Activated T-cell treated with anti-CD3 and anti-CD28 coated beads, Interleukin-2, amount 50 U/mL, for 4 hours (primary cell): ENCODE measurements around the gene IGF2BP1. TPM values are rescaled to one million over a fixed set of nuclear protein-coding genes. Genes with fewer than 3 reads are reported as not detected.
"Not testable (repeated sequence)": the region's sequence is repeated elsewhere in the genome, so short reads cannot be mapped to it uniquely, and the experiment has no call there.

Source experiments
- ATAC-seq, 2 donors: fragments of 200-7000 bp; cut with Tn5 transposase; one replicate each; pipeline ENCODE4 v1.10.0; 2021
- DNase-seq: peaks from one replicate; pipeline ENCODE4 v3.0.0-alpha.2; 2020
- H3K27me3 Mint-ChIP-seq: one replicate; pipeline ENCODE4 v1.8.0; 2021; ENCODE audit warnings: low read depth, mixed read lengths
- H3K36me3 Mint-ChIP-seq: one replicate; pipeline ENCODE4 v1.8.0; 2022; ENCODE audit warnings: mixed read lengths; ENCODE audit not compliant: insufficient read depth
- H3K4me1 Mint-ChIP-seq: one replicate; pipeline ENCODE4 v1.8.0; 2021; ENCODE audit warnings: low read depth, mixed read lengths
- H3K4me3 Mint-ChIP-seq: one replicate; pipeline ENCODE4 v1.8.0; 2021; ENCODE audit warnings: mild to moderate bottlenecking, moderate library complexity, mixed read lengths
- H3K9me3 Mint-ChIP-seq: one replicate; pipeline ENCODE4 v1.8.0; 2021; ENCODE audit warnings: mixed read lengths
- total RNA-seq, 3 donors: library from RNA; stranded (reverse); gene quantifications; one replicate each; pipeline ENCODE4 v1.2.1, GENCODE V29; 2021

Gene IGF2BP1
- total RNA-seq, 3 donors from 2014 or later: 0.32 to 0.76 (median 0.35) TPM

DNA sequence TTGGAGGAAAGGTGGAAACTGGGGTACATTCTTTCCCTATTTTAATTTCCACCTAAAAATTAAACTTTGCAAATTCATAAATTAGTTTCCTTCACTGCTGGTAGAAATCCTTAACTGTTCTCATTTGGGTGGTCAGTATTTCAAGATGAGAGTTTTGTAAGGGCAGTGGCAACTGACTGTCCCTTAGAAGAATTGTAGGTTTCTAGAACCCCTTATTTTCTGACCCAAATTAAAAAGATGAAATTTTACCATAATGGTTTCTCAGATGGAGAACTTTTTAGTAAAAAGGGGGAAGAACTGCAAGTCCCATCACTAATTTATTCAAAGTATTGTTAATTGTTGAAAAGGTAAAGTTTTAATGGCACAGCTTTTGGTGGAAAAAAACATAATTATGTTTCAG lies 5.6 kb downstream of the IGF2BP1 start:
- peaks cover 3% of the 10 kb centered on the region for H3K9me3 Mint-ChIP-seq
- DNase-seq (no peak), ATAC-seq (no peak)
- H3K36me3 Mint-ChIP-seq: no peaks in the 10 kb centered on the region
- H3K27me3 Mint-ChIP-seq: peaks cover 89% of the 10 kb centered on the region
- no peak overlapping the region for H3K4me3 Mint-ChIP-seq
- peaks cover 12% of the 10 kb centered on the region for H3K4me1 Mint-ChIP-seq

DNA sequence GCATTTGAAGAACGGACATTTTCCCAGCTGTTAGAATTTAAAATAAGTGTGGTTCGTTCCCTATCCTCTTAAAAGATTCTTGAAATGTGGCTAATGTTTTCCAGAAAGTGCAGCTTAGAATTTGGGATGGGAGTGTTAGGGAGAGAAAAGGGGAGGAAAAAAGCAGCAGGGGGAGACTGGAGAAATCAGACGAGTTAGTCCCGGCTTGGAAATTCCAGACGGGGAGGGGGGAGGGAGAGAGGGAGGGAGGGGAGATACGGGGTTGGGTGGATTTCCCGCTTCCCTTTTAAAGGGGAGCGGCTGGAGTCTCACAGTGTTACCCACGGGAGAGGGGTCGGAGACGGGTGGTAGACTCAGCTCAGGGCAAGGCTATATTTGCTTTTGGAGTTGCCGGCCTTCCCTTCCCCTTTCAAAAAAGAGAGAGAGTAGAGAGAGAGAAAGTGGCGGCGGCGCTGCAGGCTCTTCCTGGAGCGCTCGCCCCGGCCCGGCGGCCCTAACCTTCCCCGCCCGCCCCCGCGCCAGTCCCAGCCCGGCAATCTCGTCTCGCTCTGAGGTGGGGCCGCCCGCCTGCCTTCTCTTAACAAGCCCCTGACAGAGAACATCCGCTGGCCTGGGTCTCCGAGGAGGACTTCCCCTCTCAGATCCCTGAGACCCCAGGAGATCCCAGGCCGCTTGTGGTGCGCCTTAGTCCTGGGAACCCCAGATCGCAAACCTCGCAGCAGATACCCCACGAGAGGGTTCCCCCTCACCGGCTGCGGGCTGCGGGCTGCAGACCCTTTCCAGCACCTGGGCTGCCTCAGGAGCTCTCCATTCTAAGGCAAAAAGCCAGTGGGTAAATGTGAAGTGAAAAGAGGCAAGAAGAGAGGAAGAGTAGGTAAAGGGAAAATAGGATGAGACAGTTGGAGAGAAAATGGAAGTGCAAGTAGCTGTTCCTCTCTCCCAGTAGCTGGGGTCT lies 6.6 kb downstream of the IGF2BP1 start:
- Mint-ChIP-seq H3K4me3 (no peak overlapping the region), H3K36me3 (no peaks in the 10 kb centered on the region), H3K4me1 (peaks cover 5% of the 10 kb centered on the region), H3K27me3 (peaks cover 85% of the 10 kb centered on the region), H3K9me3 (peaks cover 3% of the 10 kb centered on the region)
- ATAC-seq (no peak), DNase-seq (no peak)

GRCh38 chr17:49005140-49005539 lies 8.0 kb downstream of the IGF2BP1 start:
- H3K27me3 Mint-ChIP-seq: peaks cover 79% of the 10 kb centered on the region
- DNase-seq: no peak
- peaks cover 2% of the 10 kb centered on the region for H3K9me3 Mint-ChIP-seq
- peaks cover 5% of the 10 kb centered on the region for H3K4me1 Mint-ChIP-seq
- no peaks in the 10 kb centered on the region for H3K36me3 Mint-ChIP-seq
- no peak for ATAC-seq
- no peak overlapping the region for H3K4me3 Mint-ChIP-seq

- H3K36me3 Mint-ChIP-seq, H3K9me3 Mint-ChIP-seq, H3K4me3 Mint-ChIP-seq: not testable (repeated sequence)
These were observed 11.7 kb downstream of the IGF2BP1 start for GRCh38 chr17:49008908-49009307.

GRCh38 chr17:49012769-49013255 lies 15.6 kb downstream of the IGF2BP1 start:
- Mint-ChIP-seq H3K27me3 (peaks cover 65% of the 10 kb centered on the region), H3K9me3 (no peaks in the 10 kb centered on the region), H3K4me3 (no peak overlapping the region), H3K4me1 (no peaks in the 10 kb centered on the region), H3K36me3 (no peaks in the 10 kb centered on the region)
- no peak for ATAC-seq
- no peak for DNase-seq

More at GRCh38 chr17:49008908-49009307, 11.7 kb downstream of the IGF2BP1 start:
- not testable (repeated sequence) for H3K4me1 Mint-ChIP-seq, DNase-seq, ATAC-seq
- peaks cover 74% of the 10 kb centered on the region for H3K27me3 Mint-ChIP-seq

DNA sequence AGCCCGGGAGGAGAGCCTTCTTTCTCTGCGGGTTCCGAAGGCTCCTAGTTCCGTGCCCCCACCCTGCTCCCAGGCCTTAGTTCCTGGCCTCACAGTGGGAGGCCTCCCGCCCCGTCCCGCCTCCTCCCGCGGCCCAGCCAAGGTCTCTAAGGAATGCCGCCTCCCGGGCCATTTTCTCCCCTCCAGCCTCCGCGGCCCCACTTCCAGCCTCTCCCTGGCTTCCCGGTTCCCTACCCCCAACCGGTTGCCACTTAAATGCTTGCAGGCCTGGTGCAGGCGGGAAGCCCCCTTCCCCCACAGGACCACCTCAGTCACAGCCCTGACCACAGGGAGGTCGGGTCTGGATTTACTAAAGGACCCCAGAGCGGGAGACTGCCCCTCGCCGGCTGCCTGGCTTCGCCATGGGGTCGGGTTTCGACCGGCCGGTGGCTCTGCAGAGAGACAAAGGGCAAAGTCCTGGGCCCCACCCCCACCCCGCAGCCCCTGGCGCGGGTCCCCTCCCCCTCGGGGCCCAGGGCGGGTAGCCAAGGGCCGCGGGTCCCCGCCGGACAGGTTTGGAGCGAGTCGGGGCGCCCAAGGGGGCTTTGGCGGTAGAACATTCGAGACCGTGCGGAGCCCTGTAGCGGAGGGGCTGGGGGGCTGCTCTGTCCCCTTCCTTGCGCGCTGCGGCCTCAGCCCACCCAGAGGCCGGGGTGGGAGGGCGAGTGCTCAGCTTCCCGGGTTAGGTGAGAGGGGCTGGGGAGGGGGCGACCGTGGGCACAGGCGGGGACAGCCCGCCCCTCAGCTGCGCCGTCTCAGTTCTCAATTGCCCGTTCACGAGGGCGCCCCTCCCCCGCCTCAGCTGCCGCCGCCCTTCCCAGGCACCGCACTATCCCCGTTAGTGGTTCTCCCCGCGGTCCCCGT lies 16.4 kb downstream of the IGF2BP1 start:
- peaks cover 67% of the 10 kb centered on the region for H3K27me3 Mint-ChIP-seq
- H3K4me1 Mint-ChIP-seq: no peaks in the 10 kb centered on the region
- no peaks in the 10 kb centered on the region for H3K36me3 Mint-ChIP-seq
- ATAC-seq: peak; percentile 10 to 32
- H3K9me3 Mint-ChIP-seq: no peaks in the 10 kb centered on the region
- no peak overlapping the region for H3K4me3 Mint-ChIP-seq
- no peak for DNase-seq

- peaks cover 59% of the 10 kb centered on the region for H3K27me3 Mint-ChIP-seq
- H3K36me3 Mint-ChIP-seq: no peaks in the 10 kb centered on the region
- no peaks in the 10 kb centered on the region for H3K9me3 Mint-ChIP-seq
- H3K4me3 Mint-ChIP-seq: no peak overlapping the region
- H3K4me1 Mint-ChIP-seq: no peaks in the 10 kb centered on the region
- DNase-seq (no peak), ATAC-seq (no peak)
These were observed 18.2 kb downstream of the IGF2BP1 start for GRCh38 chr17:49015179-49015923.

DNA sequence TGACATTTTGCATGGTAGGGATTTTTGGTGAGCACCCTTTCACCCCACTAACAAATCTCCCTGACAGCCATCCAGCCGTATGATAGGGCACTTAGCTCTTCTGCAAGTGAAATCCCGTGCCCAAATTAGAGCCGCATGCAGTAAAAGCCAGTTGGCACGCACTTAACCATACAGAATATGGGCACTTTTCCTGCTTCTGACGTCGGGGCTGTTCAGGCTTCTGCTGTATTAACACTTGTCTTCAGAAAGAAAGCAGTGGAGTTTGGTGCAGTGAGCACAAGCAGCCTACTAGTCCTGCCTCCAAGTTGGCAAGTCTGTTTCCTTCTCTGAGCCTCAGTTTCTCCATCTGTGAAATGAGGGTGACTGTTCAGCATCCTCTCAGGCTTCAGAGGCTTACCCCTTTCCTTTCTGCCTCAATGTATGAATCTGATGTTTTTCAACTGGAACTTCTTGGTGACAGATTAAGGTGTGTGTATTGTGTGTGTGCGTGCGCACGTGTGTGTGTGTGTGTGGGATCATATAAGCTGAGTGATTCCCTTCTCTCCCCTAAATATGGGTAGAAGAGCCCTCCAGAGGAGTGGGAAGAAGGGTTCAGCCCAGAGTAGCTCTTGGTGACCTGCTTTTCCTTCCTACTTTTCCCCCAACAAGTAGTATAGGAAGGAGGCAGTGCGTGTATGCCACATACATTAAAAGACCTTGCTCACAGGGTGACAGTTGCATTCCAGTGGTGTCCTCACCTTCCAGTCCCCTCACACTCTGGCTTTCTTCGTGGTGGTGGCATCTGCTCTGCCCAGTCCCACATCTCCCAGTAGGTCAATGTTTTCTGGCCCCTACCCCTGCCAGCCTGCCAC lies 19.0 kb downstream of the IGF2BP1 start:
- Mint-ChIP-seq H3K4me1 (no peaks in the 10 kb centered on the region), H3K27me3 (peaks cover 55% of the 10 kb centered on the region), H3K4me3 (no peak overlapping the region), H3K9me3 (no peaks in the 10 kb centered on the region), H3K36me3 (no peaks in the 10 kb centered on the region)
- DNase-seq (no peak), ATAC-seq (no peak)

DNA sequence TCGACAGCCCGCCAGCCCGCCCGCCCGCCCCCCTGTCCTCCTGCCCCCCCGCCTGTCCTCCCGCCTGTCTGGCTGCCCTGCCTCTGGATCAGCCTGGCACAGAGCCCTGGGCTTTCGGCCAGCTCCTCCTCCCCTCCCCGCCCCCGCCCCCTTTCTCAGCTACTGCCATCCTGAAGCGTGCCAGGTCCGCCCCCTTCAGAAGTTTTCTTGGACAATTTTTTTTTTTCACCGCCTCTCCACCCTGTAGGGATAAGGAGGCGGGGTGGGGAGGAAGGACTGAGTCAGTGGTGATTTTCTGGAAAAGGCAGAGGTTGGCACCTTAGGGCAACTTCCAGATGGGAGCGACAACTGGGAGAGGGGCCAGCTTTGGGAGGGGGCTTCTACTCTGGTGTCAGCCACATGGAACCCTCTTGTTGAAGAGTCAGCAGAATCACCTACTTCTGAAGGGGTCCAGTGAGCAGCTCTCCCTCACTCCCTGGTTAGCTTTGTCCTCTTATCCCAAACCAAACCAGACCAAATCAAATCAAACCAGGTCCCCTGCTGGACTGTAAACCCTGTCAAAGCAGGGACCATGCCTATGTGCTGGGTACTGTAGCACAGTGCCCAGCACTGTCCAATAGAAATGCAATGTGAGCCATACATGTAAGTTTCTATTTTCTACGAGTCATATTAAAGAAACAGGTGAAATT lies 19.7 kb downstream of the IGF2BP1 start:
- peaks cover 50% of the 10 kb centered on the region for H3K27me3 Mint-ChIP-seq
- no peaks in the 10 kb centered on the region for H3K4me1 Mint-ChIP-seq
- H3K4me3 Mint-ChIP-seq: no peak overlapping the region
- ATAC-seq (no peak), DNase-seq (no peak)
- H3K36me3 Mint-ChIP-seq: no peaks in the 10 kb centered on the region
- H3K9me3 Mint-ChIP-seq: no peaks in the 10 kb centered on the region

GRCh38 chr17:49018116-49018612 lies 21.0 kb downstream of the IGF2BP1 start:
- no peak for DNase-seq
- Mint-ChIP-seq H3K4me3 (no peak overlapping the region), H3K36me3 (no peaks in the 10 kb centered on the region), H3K27me3 (peaks cover 38% of the 10 kb centered on the region), H3K9me3 (no peaks in the 10 kb centered on the region), H3K4me1 (no peaks in the 10 kb centered on the region)
- ATAC-seq: no peak

DNA sequence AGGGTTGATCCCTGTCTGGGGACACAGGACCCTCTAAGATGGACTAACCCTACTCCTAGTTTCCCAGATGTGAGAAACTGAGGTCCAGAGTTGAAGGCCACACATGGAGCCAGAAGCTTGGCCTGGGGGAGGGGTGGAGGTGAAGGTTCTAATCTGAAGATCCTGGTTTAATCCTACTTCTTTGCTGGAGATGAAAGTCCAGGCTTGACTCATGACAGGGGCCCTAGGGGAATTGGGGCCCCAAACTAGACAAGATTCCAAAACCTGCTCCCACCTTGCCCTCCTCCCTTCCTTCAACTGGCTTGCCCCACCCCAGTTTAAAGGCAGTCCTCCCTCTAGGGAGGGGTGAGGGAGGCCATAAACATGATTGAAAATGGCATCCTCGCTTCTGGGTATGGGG lies 21.6 kb downstream of the IGF2BP1 start:
- Mint-ChIP-seq H3K36me3 (no peaks in the 10 kb centered on the region), H3K4me1 (no peaks in the 10 kb centered on the region), H3K9me3 (no peaks in the 10 kb centered on the region), H3K27me3 (peaks cover 34% of the 10 kb centered on the region), H3K4me3 (no peak overlapping the region)
- ATAC-seq: no peak
- no peak for DNase-seq

- no peak for ATAC-seq
- no peak for DNase-seq
- Mint-ChIP-seq H3K36me3 (no peaks in the 10 kb centered on the region), H3K4me3 (no peak overlapping the region), H3K27me3 (peaks cover 20% of the 10 kb centered on the region), H3K9me3 (no peaks in the 10 kb centered on the region), H3K4me1 (no peaks in the 10 kb centered on the region)
These were observed 23.4 kb downstream of the IGF2BP1 start for GRCh38 chr17:49020609-49021008.
